GM23338 (cell line): ENCODE results near the gene NUDT13.

Experiments
- EZH2 ChIP-seq: fragments of 200-600 bp; sonication (generic); IDR thresholded peaks from one replicate; pipeline ENCODE4 v1.8.0; 2017; ENCODE audit warnings: antibody characterized with exemption, mild to moderate bottlenecking, low read depth; ENCODE audit not compliant: unreplicated experiment
- EZH2phosphoT487 ChIP-seq: fragments of 200-600 bp; sonication (generic); IDR thresholded peaks from one replicate; pipeline ENCODE4 v1.8.1; 2018; ENCODE audit warnings: antibody characterized with exemption; ENCODE audit not compliant: unreplicated experiment
- JUNB ChIP-seq: IDR thresholded peaks from one replicate; pipeline ENCODE4 v1.6.1; 2016; ENCODE audit warnings: antibody characterized with exemption; ENCODE audit not compliant: unreplicated experiment
- POLR2AphosphoS5 ChIP-seq: IDR thresholded peaks from 2 replicates; pipeline ENCODE4 v1.6.1; 2016; ENCODE audit warnings: antibody characterized with exemption, low read depth
- TF ChIP-seq, protein P1 (sequence below), 2 experiments: fragments of 200-600 bp in 1 of 2; sonication (generic) in 1 of 2; conservative IDR thresholded peaks; 2 replicates each; pipeline versions ENCODE4 v1.5.1 to v1.6.1; 2016 to 2017; ENCODE audit warnings: antibody characterized with exemption in 2 of 2, low read depth in 2 of 2, mild to moderate bottlenecking in 2 of 2, moderate library complexity in 1 of 2
- TF ChIP-seq, protein P2 (sequence below): IDR thresholded peaks from 2 replicates; pipeline ENCODE4 v1.6.1; 2016; ENCODE audit warnings: antibody characterized with exemption

DNA sequence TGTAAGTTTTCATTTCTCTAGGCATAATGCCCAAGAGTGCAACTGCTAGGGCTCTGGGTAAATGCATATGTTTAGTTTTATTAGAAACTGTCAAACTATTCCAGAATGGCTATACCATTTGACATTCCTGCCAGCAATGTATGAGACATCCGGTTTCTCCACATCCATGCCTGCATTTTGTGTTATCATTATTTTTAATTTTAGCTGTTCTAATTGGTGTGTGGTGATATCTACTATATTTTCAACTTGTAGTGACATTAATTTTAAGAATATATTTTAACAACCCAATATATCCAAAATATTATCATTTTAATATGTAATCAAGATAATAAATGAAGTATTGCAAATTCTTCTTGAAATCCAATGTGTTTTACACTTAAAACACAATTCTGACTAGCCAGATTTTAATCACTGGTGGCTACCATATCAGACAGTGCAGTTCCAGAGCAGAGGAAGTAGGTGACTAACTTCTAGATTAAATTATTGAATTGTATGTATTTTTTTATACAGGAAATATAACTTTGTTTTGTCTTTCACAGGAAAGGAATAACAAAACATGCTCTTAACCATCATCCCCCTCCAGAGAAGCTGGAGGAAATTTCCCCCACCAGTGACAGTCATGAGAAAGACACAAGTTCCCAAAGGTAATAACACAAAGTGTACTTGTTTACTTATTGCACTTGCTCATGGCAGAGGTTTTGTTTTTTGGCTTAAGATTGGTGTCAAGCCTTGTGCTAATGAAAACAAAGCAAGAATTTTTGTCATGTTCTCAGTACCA, 64.1 kb downstream of the NUDT13 start:
- TF ChIP-seq, protein P1, sequence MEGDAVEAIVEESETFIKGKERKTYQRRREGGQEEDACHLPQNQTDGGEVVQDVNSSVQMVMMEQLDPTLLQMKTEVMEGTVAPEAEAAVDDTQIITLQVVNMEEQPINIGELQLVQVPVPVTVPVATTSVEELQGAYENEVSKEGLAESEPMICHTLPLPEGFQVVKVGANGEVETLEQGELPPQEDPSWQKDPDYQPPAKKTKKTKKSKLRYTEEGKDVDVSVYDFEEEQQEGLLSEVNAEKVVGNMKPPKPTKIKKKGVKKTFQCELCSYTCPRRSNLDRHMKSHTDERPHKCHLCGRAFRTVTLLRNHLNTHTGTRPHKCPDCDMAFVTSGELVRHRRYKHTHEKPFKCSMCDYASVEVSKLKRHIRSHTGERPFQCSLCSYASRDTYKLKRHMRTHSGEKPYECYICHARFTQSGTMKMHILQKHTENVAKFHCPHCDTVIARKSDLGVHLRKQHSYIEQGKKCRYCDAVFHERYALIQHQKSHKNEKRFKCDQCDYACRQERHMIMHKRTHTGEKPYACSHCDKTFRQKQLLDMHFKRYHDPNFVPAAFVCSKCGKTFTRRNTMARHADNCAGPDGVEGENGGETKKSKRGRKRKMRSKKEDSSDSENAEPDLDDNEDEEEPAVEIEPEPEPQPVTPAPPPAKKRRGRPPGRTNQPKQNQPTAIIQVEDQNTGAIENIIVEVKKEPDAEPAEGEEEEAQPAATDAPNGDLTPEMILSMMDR (conservative IDR thresholded peaks at IDR 0.05; ENCODE audit: low read depth in 2 of 2), result no peak
- TF ChIP-seq JUNB (no peak), EZH2phosphoT487 (no peak), POLR2AphosphoS5 (no peak), EZH2 (no peak)
- TF ChIP-seq, protein P2, sequence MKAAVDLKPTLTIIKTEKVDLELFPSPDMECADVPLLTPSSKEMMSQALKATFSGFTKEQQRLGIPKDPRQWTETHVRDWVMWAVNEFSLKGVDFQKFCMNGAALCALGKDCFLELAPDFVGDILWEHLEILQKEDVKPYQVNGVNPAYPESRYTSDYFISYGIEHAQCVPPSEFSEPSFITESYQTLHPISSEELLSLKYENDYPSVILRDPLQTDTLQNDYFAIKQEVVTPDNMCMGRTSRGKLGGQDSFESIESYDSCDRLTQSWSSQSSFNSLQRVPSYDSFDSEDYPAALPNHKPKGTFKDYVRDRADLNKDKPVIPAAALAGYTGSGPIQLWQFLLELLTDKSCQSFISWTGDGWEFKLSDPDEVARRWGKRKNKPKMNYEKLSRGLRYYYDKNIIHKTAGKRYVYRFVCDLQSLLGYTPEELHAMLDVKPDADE, result no peak
